SK-N-SH (cell line): ENCODE data around the gene NDUFA6.

Experiments used
- GATA2 ChIP-seq: sonication (generic); formaldehyde crosslinking; IDR thresholded peaks from 2 replicates; pipeline ENCODE4 v1.5.0; 2020; ENCODE audit warnings: mild to moderate bottlenecking, missing genetic modification reagents
- POLR2AphosphoS5 ChIP-seq: IDR thresholded peaks from 2 replicates; pipeline ENCODE4 v1.6.1; 2012; ENCODE audit warnings: low read depth, low read length
- USF2 ChIP-seq: fragments of 150-350 bp; IDR thresholded peaks from 2 replicates; pipeline ENCODE4 v1.6.1; 2017; ENCODE audit warnings: antibody characterized with exemption, low read length, low read depth, borderline replicate concordance
- TF ChIP-seq, protein P1 (sequence below): IDR thresholded peaks from 2 replicates; pipeline ENCODE4 v1.6.1; 2012; ENCODE audit warnings: mild to moderate bottlenecking, low read depth, low read length, moderate library complexity

DNA sequence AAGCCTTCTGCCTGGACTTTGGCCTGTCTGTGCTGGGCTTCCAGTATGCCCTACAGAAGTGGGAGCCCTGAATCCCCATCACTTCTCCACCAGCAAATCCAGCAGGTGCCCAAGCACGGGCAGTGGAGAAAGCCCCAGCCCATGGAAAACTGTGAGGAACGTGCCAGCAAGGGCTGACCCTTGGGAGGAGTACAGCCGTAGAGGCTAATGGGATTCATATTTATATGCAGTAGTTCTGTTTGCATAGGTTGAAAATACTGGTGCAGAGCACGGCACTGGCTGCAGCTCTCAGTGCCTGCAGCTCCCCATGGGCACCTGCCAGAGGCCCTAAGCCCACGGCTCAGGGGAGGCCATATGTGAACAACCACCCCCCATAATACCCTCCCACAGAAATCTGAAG lies 30.1 kb downstream of the NDUFA6 start:
- TF ChIP-seq POLR2AphosphoS5 (no peak), USF2 (no peak), GATA2 (no peak)
- TF ChIP-seq, protein P1, sequence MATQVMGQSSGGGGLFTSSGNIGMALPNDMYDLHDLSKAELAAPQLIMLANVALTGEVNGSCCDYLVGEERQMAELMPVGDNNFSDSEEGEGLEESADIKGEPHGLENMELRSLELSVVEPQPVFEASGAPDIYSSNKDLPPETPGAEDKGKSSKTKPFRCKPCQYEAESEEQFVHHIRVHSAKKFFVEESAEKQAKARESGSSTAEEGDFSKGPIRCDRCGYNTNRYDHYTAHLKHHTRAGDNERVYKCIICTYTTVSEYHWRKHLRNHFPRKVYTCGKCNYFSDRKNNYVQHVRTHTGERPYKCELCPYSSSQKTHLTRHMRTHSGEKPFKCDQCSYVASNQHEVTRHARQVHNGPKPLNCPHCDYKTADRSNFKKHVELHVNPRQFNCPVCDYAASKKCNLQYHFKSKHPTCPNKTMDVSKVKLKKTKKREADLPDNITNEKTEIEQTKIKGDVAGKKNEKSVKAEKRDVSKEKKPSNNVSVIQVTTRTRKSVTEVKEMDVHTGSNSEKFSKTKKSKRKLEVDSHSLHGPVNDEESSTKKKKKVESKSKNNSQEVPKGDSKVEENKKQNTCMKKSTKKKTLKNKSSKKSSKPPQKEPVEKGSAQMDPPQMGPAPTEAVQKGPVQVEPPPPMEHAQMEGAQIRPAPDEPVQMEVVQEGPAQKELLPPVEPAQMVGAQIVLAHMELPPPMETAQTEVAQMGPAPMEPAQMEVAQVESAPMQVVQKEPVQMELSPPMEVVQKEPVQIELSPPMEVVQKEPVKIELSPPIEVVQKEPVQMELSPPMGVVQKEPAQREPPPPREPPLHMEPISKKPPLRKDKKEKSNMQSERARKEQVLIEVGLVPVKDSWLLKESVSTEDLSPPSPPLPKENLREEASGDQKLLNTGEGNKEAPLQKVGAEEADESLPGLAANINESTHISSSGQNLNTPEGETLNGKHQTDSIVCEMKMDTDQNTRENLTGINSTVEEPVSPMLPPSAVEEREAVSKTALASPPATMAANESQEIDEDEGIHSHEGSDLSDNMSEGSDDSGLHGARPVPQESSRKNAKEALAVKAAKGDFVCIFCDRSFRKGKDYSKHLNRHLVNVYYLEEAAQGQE, result no peak
